Measurements from ENCODE around the gene COL13A1.

DNA sequence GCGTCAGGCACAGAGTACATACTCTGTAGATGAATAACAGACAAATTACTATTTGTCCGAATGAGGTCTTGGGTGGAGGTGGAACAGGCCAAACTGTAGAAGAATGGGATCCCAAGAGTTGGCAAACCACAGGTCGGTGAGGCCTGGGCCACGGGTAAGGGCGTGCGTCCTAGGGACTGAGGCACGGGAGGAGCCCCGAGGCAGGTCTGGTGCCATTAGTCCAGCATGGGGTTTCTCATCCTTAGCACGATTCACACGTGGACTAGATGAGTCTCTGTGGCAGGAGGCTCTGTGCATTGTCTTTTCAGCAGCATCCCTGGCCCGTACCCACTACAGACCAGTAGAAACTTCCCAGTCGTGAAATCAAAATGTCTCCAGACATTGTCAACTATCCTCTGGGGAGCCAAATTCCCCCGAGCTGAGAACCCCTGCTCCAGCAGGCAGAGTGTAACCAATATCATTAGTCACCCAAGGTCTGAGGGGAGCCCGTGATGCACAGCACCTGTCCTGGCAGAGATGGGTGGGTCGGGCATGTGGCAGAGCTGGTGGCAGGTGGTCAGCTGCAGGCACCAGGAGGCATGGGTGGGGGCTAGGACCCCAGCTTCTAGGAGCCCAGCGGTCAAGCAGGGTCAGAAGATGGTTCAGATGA lies 61.3 kb downstream of the COL13A1 start:
- TF ChIP-seq EZH2phosphoT487 (IDR thresholded peaks at IDR 0.05; ENCODE audit: borderline replicate concordance) (no peak), ZNF274 (IDR thresholded peaks at IDR 0.05; ENCODE audit: low read depth, low read length) (no peak), FOSL1 (IDR thresholded peaks at IDR 0.05; ENCODE audit: low read depth) (no peak), POLR2AphosphoS5 (IDR thresholded peaks at IDR 0.05; ENCODE audit: low read depth, low read length) (no peak), SRF (IDR thresholded peaks at IDR 0.05; ENCODE audit: low read depth) (no peak)
- TF ChIP-seq, protein P1, sequence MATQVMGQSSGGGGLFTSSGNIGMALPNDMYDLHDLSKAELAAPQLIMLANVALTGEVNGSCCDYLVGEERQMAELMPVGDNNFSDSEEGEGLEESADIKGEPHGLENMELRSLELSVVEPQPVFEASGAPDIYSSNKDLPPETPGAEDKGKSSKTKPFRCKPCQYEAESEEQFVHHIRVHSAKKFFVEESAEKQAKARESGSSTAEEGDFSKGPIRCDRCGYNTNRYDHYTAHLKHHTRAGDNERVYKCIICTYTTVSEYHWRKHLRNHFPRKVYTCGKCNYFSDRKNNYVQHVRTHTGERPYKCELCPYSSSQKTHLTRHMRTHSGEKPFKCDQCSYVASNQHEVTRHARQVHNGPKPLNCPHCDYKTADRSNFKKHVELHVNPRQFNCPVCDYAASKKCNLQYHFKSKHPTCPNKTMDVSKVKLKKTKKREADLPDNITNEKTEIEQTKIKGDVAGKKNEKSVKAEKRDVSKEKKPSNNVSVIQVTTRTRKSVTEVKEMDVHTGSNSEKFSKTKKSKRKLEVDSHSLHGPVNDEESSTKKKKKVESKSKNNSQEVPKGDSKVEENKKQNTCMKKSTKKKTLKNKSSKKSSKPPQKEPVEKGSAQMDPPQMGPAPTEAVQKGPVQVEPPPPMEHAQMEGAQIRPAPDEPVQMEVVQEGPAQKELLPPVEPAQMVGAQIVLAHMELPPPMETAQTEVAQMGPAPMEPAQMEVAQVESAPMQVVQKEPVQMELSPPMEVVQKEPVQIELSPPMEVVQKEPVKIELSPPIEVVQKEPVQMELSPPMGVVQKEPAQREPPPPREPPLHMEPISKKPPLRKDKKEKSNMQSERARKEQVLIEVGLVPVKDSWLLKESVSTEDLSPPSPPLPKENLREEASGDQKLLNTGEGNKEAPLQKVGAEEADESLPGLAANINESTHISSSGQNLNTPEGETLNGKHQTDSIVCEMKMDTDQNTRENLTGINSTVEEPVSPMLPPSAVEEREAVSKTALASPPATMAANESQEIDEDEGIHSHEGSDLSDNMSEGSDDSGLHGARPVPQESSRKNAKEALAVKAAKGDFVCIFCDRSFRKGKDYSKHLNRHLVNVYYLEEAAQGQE (IDR thresholded peaks at IDR 0.05; ENCODE audit: low read depth), result no peak
- TF ChIP-seq, protein P2, sequence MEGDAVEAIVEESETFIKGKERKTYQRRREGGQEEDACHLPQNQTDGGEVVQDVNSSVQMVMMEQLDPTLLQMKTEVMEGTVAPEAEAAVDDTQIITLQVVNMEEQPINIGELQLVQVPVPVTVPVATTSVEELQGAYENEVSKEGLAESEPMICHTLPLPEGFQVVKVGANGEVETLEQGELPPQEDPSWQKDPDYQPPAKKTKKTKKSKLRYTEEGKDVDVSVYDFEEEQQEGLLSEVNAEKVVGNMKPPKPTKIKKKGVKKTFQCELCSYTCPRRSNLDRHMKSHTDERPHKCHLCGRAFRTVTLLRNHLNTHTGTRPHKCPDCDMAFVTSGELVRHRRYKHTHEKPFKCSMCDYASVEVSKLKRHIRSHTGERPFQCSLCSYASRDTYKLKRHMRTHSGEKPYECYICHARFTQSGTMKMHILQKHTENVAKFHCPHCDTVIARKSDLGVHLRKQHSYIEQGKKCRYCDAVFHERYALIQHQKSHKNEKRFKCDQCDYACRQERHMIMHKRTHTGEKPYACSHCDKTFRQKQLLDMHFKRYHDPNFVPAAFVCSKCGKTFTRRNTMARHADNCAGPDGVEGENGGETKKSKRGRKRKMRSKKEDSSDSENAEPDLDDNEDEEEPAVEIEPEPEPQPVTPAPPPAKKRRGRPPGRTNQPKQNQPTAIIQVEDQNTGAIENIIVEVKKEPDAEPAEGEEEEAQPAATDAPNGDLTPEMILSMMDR (IDR thresholded peaks at IDR 0.05 in 2 of 3, conservative IDR thresholded peaks at IDR 0.05 in 1 of 3; ENCODE audit: borderline replicate concordance in 1 of 3, insufficient read depth in 1 of 3, low read depth in 2 of 3, low read length in 2 of 3), result no peak
